ENCODE results near the gene WDR83. TPM values are rescaled to one million over a fixed set of nuclear protein-coding genes. Genes with fewer than 3 reads are reported as not detected.

Gene WDR83
- total and polyA plus RNA-seq, 2 of the 8 experiments (the other 6 are each of a cell fraction or from before 2014, with no cell fraction given), result 12.6 to 15.3 TPM

DNA sequence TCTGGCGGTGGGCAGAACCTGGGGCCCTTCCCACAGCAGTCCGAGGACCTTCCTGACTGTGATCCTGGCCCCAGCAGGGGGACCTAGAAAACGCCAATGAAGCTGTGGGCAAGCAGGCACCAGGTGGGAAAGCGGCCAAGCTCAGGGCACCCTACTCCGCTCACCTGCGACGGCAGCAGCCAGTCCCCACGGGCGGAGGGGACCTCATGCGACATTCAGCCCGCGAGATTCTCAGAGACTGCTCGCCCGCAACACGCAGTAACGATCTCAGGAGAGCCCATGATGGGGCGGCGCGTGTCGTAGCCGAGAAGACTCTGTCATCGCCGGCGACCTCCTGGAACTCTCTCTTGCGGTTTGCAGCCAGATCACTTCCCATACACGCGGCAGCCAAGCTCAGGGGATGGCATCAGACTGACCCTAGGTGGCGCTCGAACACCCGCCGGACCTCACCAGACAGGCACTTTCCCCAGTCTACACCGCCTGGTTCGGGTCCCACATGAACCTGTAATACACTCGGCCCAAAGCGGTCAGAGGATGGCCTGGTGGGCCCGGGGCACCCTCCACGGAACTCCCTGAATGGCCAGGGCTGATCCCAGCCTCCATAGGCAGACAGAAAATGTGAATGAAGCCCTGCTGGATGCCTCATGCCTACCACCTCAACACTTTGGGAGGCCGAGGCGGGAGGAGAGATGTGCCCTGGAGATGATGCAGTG lies 26.6 kb upstream of the WDR83 start:
- Histone ChIP-seq H3K9ac (replicated peaks in 1 of 4; ENCODE audit: extremely low read depth in 1 of 4, low read depth in 3 of 4, low read length in 3 of 4) (no peak overlapping the region), H3K23me2 (ENCODE audit: low read depth, low read length) (peaks cover 1% of the 10 kb centered on the region; the same call in 1 of the 2 replicates), H2BK15ac (ENCODE audit: low read length) (peak overlapping the region; percentile 81; the same call in 1 of the 2 replicates), H3K9me3 (ENCODE audit: insufficient read depth in 2 of 2, low read depth in 1 of 2, low read length in 1 of 2) (no peaks in the 10 kb centered on the region), H3K79me1 (ENCODE audit: low read depth, low read length) (no peaks in the 10 kb centered on the region), H2BK12ac (ENCODE audit: low read depth, low read length) (0 out of 2 replicates have a peak overlapping the region, but pooled peaks have one; percentile 6), H4K20me1 (replicated peaks in 1 of 2; ENCODE audit: control insufficient read depth in 1 of 2, insufficient read depth in 2 of 2, low read length in 2 of 2) (no peaks in the 10 kb centered on the region), H2BK20ac (ENCODE audit: low read length) (no peak overlapping the region), H4K8ac (ENCODE audit: extremely low read depth, insufficient read depth, low read length) (peak overlapping the region; percentile 81), H2BK5ac (ENCODE audit: low read depth, low read length) (no peak overlapping the region), H3K56ac (replicated peaks; ENCODE audit: insufficient read length, low read depth, low read length) (no peak overlapping the region), H3K27ac (ENCODE audit: low read depth, low read length) (no peak overlapping the region), H3K23ac (ENCODE audit: insufficient read length) (no peak overlapping the region), H3K4me3 (ENCODE audit: extremely low read depth in 1 of 4, insufficient read depth in 2 of 4, low read depth in 3 of 4, low read length in 4 of 4) (peak overlapping the region; percentile 11 to 53 (median 42); a peak in 6 of 8 replicates), H3K27me3 (replicated peaks in 1 of 4; ENCODE audit: control insufficient read depth in 3 of 4, extremely low read depth in 1 of 4, insufficient read depth in 3 of 4, low read length in 3 of 4) (no peaks in the 10 kb centered on the region), H3K36me3 (ENCODE audit: control insufficient read depth in 2 of 4, insufficient read depth in 4 of 4, low read length in 3 of 4) (no peaks in the 10 kb centered on the region), H2BK120ac (replicated peaks; ENCODE audit: low read depth, low read length) (no peak overlapping the region), H2AFZ (ENCODE audit: low read length) (peak overlapping the region; percentile 98), H3K18ac (ENCODE audit: extremely low read depth, low read length) (no peak overlapping the region), H3K4ac (replicated peaks; ENCODE audit: insufficient read length, low read depth, low read length) (no peak overlapping the region), H3K79me2 (ENCODE audit: control insufficient read depth in 1 of 2, insufficient read depth in 2 of 2, low read length in 2 of 2) (no peaks in the 10 kb centered on the region), H3K14ac (ENCODE audit: insufficient read length) (no peak overlapping the region), H2AK5ac (ENCODE audit: low read depth, low read length) (no peak overlapping the region), H3K4me1 (replicated peaks in 1 of 4; ENCODE audit: control insufficient read depth in 3 of 4, insufficient read depth in 4 of 4, low read length in 3 of 4) (no peaks in the 10 kb centered on the region; a peak in 2 of 7 replicates), H3K4me2 (ENCODE audit: insufficient read depth in 1 of 2, low read depth in 2 of 2, low read length in 2 of 2) (peak overlapping the region; percentile 51 to 94), H4K5ac (ENCODE audit: insufficient read length, low read depth, low read length) (no peak overlapping the region), H4K91ac (replicated peaks; ENCODE audit: insufficient read length, low read length) (no peak overlapping the region)
- 16% methylated on average over 39 of the region's 39 CpGs; no CpG with 5 or more reads in 1 of the 2 experiments for WGBS, 2 experiments (ENCODE audit: extremely low coverage in 1 of 2, insufficient coverage in 1 of 2, insufficient read length in 1 of 2, insufficient replicate concordance in 2 of 2, low coverage in 1 of 2, low lambda C conversion rate in 2 of 2, missing lambda C conversion rate in 1 of 2)
- DNase-seq (ENCODE audit: low read depth in 1 of 2, low spot score in 2 of 2), result peak; percentile 77 to 93
- ChIA-PET POLR2A (ENCODE audit: partially characterized antibody) (interaction anchor here (0.7 to 1.4 kb wide), 8 partner anchors 7 to 80 kb away, joined by 3 to 12 read pairs (median 4); partner anchors contain the start of genes ZNF490 and ZNF791), CTCF (ENCODE audit: partially characterized antibody) (interaction anchor here (0.5 to 2.5 kb wide), 15 partner anchors 9 to 160 kb away, joined by 3 to 14 read pairs (median 5); partner anchors contain the start of genes MAN2B1, WDR83, ZNF490 and ZNF791)
- FAIRE-seq, result peak; percentile 69
- TF ChIP-seq ASH2L (IDR thresholded peaks at IDR 0.05; ENCODE audit: low read length), result peak; percentile 32
- peak; percentile 56 to 65 for TF ChIP-seq RAD21 (IDR thresholded peaks at IDR 0.05 in 1 of 2, conservative IDR thresholded peaks at IDR 0.05 in 1 of 2; ENCODE audit: low read depth in 2 of 2, low read length in 2 of 2)
- TF ChIP-seq, protein P1, sequence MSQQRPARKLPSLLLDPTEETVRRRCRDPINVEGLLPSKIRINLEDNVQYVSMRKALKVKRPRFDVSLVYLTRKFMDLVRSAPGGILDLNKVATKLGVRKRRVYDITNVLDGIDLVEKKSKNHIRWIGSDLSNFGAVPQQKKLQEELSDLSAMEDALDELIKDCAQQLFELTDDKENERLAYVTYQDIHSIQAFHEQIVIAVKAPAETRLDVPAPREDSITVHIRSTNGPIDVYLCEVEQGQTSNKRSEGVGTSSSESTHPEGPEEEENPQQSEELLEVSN (IDR thresholded peaks at IDR 0.05), result peak; percentile 69
- no peak for TF ChIP-seq CBX8 (IDR thresholded peaks at IDR 0.05; ENCODE audit: borderline replicate concordance, low read depth, low read length)
- TF ChIP-seq KDM4A (IDR thresholded peaks at IDR 0.05; ENCODE audit: low read depth, low read length, severe bottlenecking), result peak; percentile 98
- TF ChIP-seq SP2 (IDR thresholded peaks at IDR 0.05; ENCODE audit: low read length), result no peak
- TF ChIP-seq HDAC2 (IDR thresholded peaks at IDR 0.05; ENCODE audit: borderline replicate concordance in 1 of 2, low read depth in 2 of 2, low read length in 2 of 2), result 0 out of 4 replicates have a peak, but pooled peaks of 1 of the 2 experiments have one; percentile 22
- TF ChIP-seq EGR1 (IDR thresholded peaks at IDR 0.05; ENCODE audit: borderline replicate concordance, low read depth, low read length), result no peak
- no peak; the same call in 1 of the 2 replicates for TF ChIP-seq GTF2F1 (IDR thresholded peaks at IDR 0.05; ENCODE audit: borderline replicate concordance, low read depth, low read length)
- TF ChIP-seq CBX5 (IDR thresholded peaks at IDR 0.05; ENCODE audit: low read depth, low read length), result no peak

Measured in H1 (cell line).